KMS-11 (cell line): ENCODE measurements around the gene TCF7L1.

Experiments
- H2AFZ ChIP-seq: fragments of 200-600 bp; sonication (generic); 2 replicates; pipeline ENCODE4 v1.6.1; 2016; ENCODE audit warnings: antibody characterized with exemption, mixed run types, low read depth
- H3K27ac ChIP-seq: fragments of 200-600 bp; sonication (generic); 2 replicates; pipeline ENCODE4 v1.6.1; 2016; ENCODE audit warnings: mild to moderate bottlenecking, mixed run types
- H3K27me3 ChIP-seq: fragments of 200-600 bp; sonication (generic); 2 replicates; pipeline ENCODE4 v1.6.1; 2017; ENCODE audit warnings: mild to moderate bottlenecking, low read depth, mixed run types, moderate library complexity; ENCODE audit not compliant: insufficient read depth
- H3K36me3 ChIP-seq: fragments of 200-600 bp; sonication (generic); 2 replicates; pipeline ENCODE4 v1.6.1; 2017; ENCODE audit warnings: mild to moderate bottlenecking, mixed run types; ENCODE audit not compliant: insufficient read depth
- H3K4me1 ChIP-seq: fragments of 200-600 bp; sonication (generic); 2 replicates; pipeline ENCODE4 v1.6.1; 2016; ENCODE audit warnings: mild to moderate bottlenecking, low read depth, mixed run types; ENCODE audit not compliant: poor library complexity, severe bottlenecking
- H3K4me2 ChIP-seq: fragments of 200-600 bp; sonication (generic); 2 replicates; pipeline ENCODE4 v1.7.0; 2016; ENCODE audit warnings: mild to moderate bottlenecking, mixed run types
- H3K4me3 ChIP-seq: fragments of 200-600 bp; sonication (generic); IDR thresholded peaks from 2 replicates; pipeline ENCODE4 v1.6.1; 2017; ENCODE audit warnings: low read depth, low read length, mixed read lengths; ENCODE audit not compliant: insufficient read depth
- H3K79me2 ChIP-seq: fragments of 200-600 bp; sonication (generic); 2 replicates; pipeline ENCODE4 v1.6.1; 2016; ENCODE audit warnings: low read depth, mixed run types; ENCODE audit not compliant: insufficient read depth
- H3K9ac ChIP-seq: fragments of 200-600 bp; sonication (generic); 2 replicates; pipeline ENCODE4 v1.6.1; 2016; ENCODE audit warnings: mild to moderate bottlenecking, mixed run types
- H4K20me1 ChIP-seq: fragments of 200-600 bp; sonication (generic); 2 replicates; pipeline ENCODE4 v1.6.1; 2016; ENCODE audit warnings: mild to moderate bottlenecking, mixed run types; ENCODE audit not compliant: insufficient read depth
- CTCF ChIP-seq: fragments of 200-600 bp; sonication (generic); conservative IDR thresholded peaks from 2 replicates; pipeline ENCODE4 v1.6.1; 2017; ENCODE audit warnings: low read depth, mild to moderate bottlenecking, antibody characterized with exemption, low read length, moderate library complexity, mixed read lengths

TCF7L1 gene

GRCh38 chr2:85183076-85183475 lies 49.9 kb downstream of the TCF7L1 start:
- Histone ChIP-seq H3K27me3 (no peaks in the 10 kb centered on the region), H3K36me3 (no peaks in the 10 kb centered on the region), H3K9ac (no peak overlapping the region), H4K20me1 (no peaks in the 10 kb centered on the region), H3K27ac (no peak overlapping the region), H3K4me3 (no peak overlapping the region), H3K4me1 (peaks cover 12% of the 10 kb centered on the region), H3K4me2 (no peak overlapping the region), H2AFZ (no peak overlapping the region), H3K79me2 (no peaks in the 10 kb centered on the region)
- TF ChIP-seq CTCF, result no peak

- Histone ChIP-seq H3K4me1 (peaks cover 12% of the 10 kb centered on the region), H3K27me3 (no peaks in the 10 kb centered on the region), H3K9ac (no peak overlapping the region), H3K36me3 (no peaks in the 10 kb centered on the region), H3K4me3 (no peak overlapping the region), H3K79me2 (no peaks in the 10 kb centered on the region), H3K4me2 (no peak overlapping the region), H3K27ac (no peak overlapping the region), H2AFZ (no peak overlapping the region), H4K20me1 (no peaks in the 10 kb centered on the region)
- no peak for TF ChIP-seq CTCF
These were observed 50.3 kb downstream of the TCF7L1 start for GRCh38 chr2:85183479-85183878.

- TF ChIP-seq CTCF, result no peak
These were observed 51.0 kb downstream of the TCF7L1 start for GRCh38 chr2:85184231-85184630.

GRCh38 chr2:85184990-85185389 lies 51.8 kb downstream of the TCF7L1 start:
- no peak for TF ChIP-seq CTCF
- Histone ChIP-seq H3K79me2 (no peaks in the 10 kb centered on the region), H3K4me2 (no peak overlapping the region), H3K27me3 (no peaks in the 10 kb centered on the region), H3K36me3 (no peaks in the 10 kb centered on the region), H3K4me3 (no peak overlapping the region), H4K20me1 (no peaks in the 10 kb centered on the region), H3K4me1 (peaks cover under 1% of the 10 kb centered on the region), H3K9ac (no peak overlapping the region), H2AFZ (no peak overlapping the region), H3K27ac (no peak overlapping the region)

More at GRCh38 chr2:85184231-85184630, 51.0 kb downstream of the TCF7L1 start:
- Histone ChIP-seq H3K9ac (no peak overlapping the region), H3K36me3 (no peaks in the 10 kb centered on the region), H3K4me1 (peaks cover 8% of the 10 kb centered on the region), H3K4me2 (no peak overlapping the region), H3K27me3 (no peaks in the 10 kb centered on the region), H3K4me3 (no peak overlapping the region), H4K20me1 (no peaks in the 10 kb centered on the region), H3K79me2 (no peaks in the 10 kb centered on the region), H3K27ac (no peak overlapping the region), H2AFZ (no peak overlapping the region)
